GM12873 (cell line): Measurements from ENCODE around the gene CDC123.
A peak's percentile ranks its signal among the peaks of the same experiment; 100 is the strongest.

ENCODE experiments used
- TF ChIP-seq, protein P1 (sequence below): IDR thresholded peaks from 2 replicates; pipeline ENCODE4 v1.5.1; 2012; ENCODE audit warnings: low read depth, mild to moderate bottlenecking, moderate library complexity, low read length, control low read depth; ENCODE audit not compliant: insufficient read depth; ENCODE audit errors: missing control alignments

Gene CDC123

DNA sequence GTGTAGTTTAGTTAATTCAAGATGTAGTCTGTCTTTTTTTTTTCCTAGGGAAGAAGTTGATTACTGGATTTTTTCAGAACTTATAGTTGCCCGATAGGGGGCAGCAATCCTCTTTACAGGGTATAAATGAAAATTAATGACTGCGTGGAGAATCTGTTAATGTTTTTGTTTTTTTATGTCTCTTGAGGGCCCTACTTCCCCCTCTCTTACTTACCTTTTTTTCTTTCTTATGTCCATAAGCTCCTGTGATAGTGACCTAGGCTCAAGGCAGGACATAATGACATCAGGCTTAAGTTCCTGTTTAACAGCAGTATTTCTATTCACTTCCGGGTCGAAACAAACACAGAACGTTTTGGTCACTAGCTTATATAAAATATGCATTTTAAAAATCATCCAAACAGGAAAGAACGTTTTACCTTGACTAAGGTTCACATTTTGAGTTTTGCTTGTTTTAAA, 18.8 kb downstream of the CDC123 start:
- TF ChIP-seq, protein P1, sequence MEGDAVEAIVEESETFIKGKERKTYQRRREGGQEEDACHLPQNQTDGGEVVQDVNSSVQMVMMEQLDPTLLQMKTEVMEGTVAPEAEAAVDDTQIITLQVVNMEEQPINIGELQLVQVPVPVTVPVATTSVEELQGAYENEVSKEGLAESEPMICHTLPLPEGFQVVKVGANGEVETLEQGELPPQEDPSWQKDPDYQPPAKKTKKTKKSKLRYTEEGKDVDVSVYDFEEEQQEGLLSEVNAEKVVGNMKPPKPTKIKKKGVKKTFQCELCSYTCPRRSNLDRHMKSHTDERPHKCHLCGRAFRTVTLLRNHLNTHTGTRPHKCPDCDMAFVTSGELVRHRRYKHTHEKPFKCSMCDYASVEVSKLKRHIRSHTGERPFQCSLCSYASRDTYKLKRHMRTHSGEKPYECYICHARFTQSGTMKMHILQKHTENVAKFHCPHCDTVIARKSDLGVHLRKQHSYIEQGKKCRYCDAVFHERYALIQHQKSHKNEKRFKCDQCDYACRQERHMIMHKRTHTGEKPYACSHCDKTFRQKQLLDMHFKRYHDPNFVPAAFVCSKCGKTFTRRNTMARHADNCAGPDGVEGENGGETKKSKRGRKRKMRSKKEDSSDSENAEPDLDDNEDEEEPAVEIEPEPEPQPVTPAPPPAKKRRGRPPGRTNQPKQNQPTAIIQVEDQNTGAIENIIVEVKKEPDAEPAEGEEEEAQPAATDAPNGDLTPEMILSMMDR = peak; percentile 59

DNA sequence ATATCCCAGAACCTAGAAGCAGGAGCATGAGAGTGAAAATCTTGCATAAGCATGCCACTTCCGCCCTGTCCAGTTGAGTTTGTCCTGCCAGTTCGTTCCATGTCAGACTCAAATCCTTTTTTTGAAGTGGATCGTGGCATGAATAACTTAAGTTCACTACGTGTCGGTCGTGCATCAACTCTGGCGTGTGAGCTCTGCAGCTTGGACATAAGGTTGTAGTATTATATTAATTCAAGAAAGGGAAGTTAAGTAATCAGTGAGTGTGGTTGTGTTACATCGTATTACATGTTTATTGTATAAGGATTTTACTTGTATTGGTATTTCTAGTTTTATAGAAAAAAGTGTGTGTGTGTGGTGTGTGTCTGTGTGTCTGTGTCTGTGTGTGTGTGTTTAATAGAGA, 23.0 kb downstream of the CDC123 start:
- TF ChIP-seq, protein P1 = no peak

DNA sequence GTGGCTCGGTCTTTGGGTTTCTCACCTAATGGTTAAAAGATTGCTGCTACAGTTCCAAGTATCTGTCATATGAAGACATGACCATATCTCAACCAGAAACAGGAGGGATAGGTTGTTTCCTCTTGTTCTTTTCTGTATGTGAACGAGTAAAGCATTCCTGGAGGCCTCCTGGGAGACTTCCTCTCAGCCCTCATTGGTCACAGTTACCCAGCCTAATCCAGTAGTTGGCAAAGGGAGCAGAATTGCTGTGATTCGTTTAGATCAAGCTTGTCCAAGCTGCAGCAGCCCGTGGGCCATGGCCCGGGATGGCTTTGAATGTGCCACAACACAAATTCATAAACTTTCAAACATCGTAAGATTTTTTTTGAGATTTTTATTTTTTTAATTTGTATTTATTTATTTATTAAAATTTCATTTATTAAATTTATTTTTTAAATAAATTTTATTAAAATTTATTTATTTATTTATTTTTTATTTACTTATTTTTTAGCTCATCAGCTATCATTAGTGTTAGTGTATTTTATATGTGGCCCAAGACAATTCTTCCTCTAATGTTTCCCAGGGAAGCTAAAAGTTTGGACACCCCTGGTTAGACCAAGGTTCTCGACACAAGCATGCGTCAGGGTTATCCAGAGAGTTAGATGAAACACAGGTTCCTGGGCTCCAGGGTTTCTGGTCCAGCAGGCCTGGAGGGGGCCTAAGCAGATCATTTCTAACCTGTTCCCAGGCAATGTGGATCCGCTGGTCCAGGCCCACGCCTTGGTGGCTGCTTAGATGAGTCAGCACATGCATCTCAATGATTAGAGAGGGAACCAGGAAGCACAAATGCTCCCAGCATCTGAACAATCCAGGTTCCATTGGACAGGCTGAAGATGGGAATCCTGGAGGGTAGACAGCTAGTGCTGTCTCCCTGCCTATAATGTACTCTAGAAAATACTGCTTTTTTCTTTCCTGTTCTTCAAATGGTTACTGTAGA, 25.6 kb downstream of the CDC123 start:
- TF ChIP-seq, protein P1 = no peak

DNA sequence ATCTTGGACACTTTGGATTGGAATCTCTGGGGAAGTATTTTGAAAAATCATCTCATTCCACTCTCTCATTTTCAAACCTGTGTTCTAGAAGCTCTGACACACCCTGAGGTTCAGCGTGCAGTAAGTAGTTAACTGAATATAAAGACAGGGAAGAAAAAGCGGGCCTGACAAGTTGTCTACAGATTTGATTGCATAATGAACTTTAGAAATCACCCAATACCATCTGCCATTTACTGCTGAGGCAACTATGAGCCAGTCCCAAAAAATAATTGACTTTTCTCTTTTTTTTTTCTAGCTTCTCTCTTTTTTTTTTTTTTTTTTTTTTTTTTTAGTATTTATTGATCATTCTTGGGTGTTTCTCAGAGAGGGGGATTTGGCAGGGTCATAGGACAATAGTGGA, 29.5 kb downstream of the CDC123 start:
- TF ChIP-seq, protein P1 = no peak

DNA sequence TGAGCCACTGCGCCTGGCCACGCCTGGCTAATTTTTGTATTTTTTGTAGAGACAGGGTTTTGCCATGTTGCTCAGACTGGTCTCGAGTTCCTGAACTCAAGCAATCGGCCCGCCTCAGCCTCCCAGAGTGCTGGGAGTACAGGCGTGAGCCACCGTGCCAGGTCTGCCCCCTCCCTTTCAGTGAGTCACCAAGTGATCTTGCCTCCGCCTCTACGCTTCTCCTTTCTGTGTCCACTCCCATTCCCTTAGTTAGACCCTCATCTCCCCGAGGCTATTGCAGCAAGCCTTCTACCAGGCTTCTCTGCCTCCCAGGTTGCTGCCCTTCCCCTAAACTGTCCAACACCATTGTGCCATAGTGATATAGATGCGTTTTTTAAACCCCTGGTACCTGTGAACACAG, 32.9 kb downstream of the CDC123 start:
- TF ChIP-seq, protein P1 = no peak

DNA sequence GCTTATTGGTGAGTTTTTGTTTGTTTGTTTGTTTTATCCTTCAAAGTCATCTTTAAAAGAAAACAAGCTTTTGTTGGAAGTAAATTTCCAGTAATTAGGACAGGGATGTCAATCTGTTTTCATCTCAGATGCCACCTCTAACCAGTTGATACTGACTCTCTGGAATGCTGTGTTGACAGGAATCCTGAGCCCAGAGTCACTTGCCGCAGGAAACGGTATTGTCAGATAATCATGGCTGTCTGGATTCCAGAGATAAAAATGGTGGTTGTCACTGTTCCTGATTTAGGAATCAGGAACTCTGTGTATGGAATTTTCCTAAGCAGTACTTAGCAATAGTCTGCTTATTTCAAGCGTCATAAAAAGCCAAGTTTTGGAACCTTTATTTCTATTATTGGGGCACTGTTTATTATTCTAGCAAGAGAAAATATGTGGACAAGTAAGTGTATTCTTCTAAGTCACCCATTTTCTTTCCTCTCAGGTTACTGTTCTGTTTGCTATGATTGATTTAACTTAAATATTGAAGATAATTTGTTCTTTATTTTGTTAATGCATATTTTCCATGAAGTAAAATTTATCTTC, 39.2 kb downstream of the CDC123 start:
- TF ChIP-seq, protein P1 = no peak

DNA sequence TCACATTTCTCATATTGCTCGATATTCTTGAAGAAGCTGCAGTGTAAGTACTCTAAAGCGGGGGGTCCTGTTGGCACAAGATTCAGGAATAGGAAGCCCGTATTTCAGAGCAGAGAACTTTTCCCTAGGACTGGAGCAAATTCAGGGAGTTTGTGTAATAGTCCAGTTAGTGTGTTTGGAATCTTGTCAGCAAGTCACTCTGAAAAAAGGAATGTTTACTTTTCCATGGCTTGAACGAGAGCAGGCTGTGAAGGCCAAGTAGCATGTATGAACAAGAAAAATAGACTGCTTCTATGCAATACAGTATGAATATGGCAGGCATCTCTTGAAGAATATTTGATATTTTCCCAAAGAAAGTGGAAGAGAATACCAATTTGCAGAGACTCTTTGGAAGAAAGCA, 39.8 kb downstream of the CDC123 start:
- TF ChIP-seq, protein P1 = no peak
